Bone marrow (tissue), 2 donors: ENCODE data around the gene ZNF428.
"Not testable (repeated sequence)": the region's sequence is repeated elsewhere in the genome, so short reads cannot be mapped to it uniquely, and the experiment has no call there.

Source experiments
- DNase-seq, 2 donors: peaks; one replicate each; lab custom pipeline; 2025; lab: John Stamatoyannopoulos, UW

Gene ZNF428

DNA sequence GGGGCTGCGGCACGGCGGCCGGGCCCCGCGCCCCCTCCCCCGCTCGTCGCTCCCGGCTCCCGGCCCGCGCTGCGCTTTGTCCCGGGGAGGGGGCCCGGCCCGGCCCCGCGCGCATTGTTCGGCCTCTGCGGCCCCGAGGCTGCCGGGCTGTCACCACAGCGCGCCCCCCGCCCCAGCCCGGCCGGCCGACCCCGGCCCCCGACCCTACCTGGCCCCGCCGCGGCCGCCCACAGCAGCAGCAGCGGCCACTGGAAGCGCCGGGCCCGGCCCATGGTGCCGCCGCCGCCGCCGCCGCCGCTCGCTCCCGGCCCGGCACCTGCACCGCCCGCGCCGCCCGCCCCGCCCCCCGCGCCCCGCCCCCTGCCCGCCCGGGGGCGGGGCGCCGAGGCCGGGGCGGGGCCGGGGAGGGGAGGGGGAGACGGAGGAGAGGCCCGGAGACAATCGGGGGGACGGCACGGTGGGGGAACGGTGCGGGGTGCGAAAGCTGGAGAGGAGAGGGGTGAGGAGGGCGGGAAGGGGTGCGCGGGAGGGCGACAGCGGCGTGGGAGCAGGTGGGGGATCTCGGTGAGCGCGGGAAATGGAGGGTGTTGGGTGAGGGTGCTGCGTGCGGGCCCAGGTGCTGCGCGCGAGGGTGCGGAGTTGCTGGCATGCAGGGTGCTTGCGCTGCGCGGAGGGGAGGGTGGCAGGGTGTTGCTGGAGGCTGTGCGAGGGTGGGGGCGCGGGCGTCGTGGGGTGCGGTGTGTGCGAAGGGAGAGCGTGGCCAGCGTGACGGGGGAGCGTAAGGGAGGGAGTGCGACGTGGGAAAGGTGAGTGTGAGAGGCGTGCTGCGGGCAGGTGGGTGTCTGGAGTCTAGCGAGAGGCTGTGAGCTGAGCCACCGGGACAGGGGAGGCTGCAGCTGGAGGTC lies 20.3 kb upstream of the ZNF428 start, which contains the start of gene CADM4:
CADM4 (minus strand) TSS at position 332 of the 905 bp plus-strand sequence; CDS start at position 272, 60 bp downstream.
- DNase-seq, result no peak

- DNase-seq, result no peak
These were observed 19.6 kb upstream of the ZNF428 start for GRCh38 chr19:43638995-43639518.

DNA sequence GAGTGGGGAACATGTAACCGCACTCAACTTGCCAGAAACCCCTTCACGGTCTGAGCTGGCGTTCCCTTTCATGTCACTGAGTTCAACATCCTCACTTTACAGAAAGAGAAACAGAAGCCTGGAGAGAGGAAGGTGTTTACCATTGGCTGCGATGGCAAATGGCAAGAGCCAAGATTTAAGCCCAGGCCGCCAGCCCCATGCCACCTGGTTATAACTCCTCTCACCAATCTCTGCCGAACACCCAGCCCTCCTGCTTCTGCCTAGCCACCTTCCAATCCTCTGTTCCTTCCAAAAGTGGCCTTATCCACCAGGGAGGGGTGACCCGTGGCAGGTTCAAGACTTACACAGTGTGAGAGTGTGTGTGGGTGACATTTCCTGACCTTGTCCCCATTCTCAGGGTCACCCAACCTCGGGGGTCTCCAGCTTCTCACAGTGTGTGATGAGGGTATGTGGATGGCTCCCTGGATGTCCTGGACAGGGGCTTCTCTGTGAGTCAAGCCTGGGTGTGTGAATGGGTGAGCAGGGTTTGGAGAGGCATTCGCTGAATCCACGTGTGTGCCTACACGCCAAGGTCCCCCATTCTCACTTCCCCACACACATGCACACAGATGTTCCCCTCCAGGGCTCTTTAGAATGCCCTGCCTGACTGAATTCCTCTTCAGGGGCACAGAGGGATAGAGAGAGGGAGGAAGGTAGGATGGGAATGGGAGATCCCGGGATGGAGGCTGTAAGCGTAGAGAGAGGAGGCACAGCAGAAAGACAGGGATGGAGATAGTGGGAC lies 19.0 kb upstream of the ZNF428 start:
- DNase-seq, result no peak

- no peak for DNase-seq
These were observed 16.8 kb upstream of the ZNF428 start for GRCh38 chr19:43636121-43636683.

GRCh38 chr19:43635561-43635940 lies 16.1 kb upstream of the ZNF428 start:
- DNase-seq, result not testable (repeated sequence)

GRCh38 chr19:43634872-43635560 lies 15.6 kb upstream of the ZNF428 start:
- no peak for DNase-seq

DNA sequence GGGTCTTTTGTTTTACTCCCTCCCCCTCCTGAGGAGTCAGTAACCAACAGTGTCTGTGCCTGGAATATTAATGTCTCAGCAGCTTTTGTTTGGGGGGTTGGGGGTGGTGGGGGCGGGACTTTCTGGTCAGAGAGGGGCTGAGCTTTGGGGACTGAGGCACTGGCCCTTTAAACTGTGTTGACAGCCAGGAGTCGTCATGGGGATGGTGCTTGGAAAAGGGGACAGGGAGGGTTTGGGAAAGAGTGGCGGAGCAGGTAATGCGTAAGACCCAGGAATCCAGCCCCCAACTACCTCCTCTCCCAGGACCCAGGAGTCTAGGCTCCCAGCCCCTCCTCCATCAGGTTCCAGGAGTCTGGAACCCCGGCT lies 15.1 kb upstream of the ZNF428 start:
- DNase-seq, result no peak

- DNase-seq, result no peak
These were observed 14.6 kb upstream of the ZNF428 start for GRCh38 chr19:43634068-43634467.

DNA sequence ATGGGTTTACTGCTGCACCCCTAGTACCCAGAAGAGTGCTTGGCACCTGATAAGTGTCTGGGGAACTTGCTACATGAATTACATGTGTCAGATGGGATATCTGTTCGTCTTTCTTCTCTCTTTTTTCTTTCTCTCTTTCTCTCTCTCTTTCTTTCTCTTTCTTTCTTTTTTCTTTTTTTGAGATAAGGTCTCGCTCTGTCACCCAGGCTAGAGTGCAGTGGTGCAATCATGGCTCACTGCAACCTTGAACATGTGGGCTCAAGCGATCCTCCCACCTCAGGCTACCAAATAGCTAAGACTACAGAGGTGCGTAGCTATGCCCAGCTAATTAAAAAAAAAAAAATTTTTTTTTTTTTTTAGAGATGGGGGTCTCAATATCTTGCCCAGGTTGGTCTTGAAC lies 14.1 kb upstream of the ZNF428 start:
- DNase-seq, result no peak

DNA sequence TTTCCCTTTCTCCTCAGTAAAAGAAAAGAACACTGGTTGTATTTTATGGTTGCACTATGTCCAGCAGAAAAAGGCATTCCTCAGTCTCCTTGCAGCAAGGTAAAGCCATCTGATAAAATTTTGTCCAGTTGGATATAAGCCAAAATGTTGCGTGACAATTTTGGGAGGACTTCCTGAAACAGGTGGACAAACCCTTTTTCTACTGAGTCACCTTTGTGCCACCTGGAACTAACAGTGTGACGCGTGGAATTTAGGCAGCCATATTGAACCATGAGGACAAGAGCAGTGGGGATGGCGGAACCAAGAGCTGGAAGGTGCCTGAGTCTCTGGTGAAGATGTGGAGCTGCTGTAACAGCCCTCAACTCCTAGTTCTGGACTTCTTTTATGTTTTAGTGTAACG lies 12.1 kb upstream of the ZNF428 start:
- DNase-seq, result no peak

DNA sequence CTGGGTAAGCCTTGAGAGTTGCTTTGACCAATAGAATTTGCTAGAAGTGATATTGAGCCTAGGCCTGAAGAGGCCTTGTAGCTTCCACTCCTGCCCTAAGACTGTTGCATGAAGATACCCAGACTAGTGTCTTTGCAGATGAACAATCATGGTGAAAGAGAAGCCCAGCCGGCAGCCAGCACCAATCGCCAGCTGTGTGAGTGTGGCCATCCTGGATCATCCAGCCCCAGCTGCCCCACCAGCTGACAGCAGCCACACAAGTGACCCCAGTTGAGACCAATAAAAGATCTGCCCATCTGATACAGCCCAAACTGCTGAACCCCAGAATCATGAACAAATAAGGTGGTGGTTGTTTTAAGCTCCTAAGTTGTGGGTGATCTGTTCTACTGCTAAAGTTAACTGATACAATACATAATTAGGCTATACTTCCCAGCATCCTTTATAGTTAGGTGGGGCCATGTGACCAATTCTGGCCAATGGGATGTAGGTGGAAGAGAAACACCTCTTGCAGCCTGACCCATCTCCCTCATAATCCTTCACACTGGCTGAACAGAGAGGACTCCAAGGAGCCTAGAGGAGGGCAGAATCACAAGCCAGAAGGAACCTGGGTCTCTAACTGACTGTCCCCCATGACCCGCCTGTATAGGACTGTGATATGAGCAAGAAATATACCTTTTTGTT lies 9.4 kb upstream of the ZNF428 start:
- no peak for DNase-seq

DNA sequence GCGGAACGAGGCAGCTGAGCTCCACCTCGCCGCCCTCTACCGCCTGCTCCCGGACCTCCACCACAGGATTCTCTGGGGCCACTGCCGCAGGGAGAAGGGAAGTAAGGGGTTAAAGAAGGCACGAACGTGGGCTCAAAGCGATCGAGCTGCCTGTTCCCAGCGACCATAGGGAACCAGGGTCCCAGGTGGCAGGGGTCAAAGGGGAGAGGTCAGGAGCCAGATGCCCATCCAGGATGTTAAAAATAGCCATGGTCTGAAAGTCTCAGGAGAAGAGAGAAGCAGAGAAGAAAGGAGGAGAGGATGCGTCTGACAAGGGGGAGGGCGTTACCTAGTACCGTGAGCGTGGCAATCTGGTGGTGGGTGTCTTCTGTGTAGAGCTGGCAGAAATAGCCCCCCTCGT lies 7.4 kb upstream of the ZNF428 start:
- no peak for DNase-seq

DNA sequence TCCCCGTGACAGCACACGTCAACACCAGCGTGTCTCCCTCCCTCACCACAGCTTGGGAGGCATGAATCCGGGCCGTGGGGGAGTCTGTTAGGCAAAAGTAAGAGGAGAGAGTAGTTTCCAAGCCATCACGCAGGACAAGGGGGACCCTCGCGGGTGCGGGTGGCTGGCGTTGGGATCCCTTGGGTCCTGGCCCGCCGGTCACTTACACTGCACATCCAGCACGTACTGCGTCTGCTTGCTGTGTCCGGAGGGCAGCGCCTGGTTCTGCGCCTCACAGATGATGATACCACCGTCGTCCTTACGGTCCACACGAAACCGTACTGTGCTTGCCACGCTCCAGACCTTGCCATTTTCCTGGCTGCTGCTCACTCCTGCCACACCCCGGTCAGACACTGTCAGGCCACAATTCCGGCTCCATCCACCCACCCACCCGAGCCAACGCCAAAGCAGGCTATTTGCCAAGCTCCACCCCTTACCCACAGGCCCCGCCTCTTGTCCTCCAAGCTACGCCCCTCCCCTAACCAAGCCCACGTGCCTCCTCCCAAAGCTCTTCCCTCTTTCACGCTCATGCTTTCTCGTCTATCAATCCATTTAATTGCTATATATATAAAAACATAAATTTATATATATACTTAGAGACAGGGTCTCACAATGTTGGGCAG lies 6.6 kb upstream of the ZNF428 start:
- DNase-seq, result no peak

DNA sequence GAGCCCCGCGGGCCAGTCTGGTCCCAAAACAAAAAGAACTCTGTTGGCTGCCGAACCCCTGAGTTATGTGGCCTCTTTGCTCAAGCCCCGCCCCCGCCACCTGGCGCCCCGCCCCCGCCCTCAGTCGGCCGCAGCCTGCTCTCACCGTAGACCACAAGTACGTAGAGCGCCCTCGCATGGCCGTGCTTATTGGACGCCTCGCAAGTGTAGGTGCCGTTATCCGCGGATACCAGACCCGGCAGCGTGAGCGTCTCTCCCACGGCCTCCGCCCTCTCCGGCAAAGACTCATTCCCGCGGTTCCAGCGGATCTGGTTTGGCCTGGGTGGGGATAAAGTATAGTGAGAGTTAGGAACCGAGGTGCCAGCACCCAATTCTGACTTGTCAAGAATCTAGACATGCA lies 5.5 kb upstream of the ZNF428 start:
- DNase-seq, result no peak

DNA sequence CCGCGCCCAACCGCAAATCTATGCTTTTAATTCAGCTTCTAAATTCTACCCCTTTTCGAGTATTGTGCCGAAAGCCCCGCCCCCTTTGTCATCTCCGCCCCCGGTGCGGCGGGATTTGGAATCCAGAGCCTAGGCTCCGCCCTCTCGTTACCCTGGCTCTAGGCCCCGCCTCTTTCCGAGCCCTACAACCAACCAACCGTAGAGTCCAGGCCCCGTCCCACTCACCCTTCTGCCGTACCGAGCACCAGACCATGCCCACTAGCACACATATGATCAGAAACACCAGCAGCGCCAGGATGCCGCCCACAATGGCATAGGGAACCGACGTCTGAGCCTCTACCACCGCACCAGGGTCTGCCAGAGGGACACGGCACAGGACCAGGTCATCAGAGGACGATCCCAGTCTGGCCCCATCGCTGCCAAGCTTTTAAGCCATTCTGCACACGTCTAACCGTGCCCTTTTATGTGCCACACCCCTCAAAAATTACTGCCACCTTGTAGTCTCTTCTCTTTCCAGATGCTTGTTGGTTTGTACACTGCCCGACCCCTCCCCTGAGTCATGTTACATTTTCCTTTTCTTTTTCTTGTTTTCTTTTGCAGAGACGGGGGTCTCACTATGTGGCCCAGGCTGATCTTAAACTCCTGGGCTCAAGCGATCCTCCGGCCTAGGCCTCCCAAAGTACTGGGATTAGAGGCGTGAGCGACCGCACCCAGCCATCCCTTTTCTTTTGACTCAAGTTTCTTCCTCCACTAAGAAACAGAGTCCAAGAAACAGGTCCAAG lies 4.7 kb upstream of the ZNF428 start:
- DNase-seq, result no peak

DNA sequence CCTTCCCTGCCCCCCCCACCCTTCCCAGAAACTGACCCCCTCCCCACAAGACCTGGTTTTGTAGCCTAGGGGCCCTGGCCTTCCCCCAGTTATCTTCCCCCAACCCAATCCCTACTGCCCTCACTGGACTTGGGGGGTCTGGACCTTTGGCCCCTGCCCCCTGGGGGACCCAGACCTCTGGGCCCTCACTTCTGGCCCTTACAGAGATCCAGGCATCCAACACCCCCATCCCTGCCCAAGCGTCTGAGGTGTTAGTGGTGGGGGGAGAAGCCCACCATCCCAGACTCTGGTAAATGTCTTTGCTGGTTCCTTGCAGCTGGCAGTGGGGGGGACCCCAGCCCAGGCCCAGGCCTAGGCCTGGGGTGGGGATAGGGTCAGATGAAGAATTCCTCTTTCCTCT lies 3.5 kb upstream of the ZNF428 start:
- DNase-seq, result no peak

- DNase-seq, result no peak
These were observed 2.6 kb upstream of the ZNF428 start for GRCh38 chr19:43622070-43622469.

- DNase-seq, result no peak
These were observed 902 bp upstream of the ZNF428 start for GRCh38 chr19:43620061-43621001.

GRCh38 chr19:43618921-43619261 lies 538 bp downstream of the ZNF428 start:
- peak in 1 of 2 donors; percentile 59 for DNase-seq
